GM18907 (cell line): ENCODE data around the gene UBE2R2.
"Not testable (repeated sequence)": the region's sequence is repeated elsewhere in the genome, so short reads cannot be mapped to it uniquely, and the experiment has no call there.

Source experiments
- ATAC-seq: cut with Tn5 transposase; IDR thresholded peaks from one replicate; pipeline ENCODE4 v1.9.1; 2021; ENCODE audit warnings: mild to moderate bottlenecking, moderate library complexity; ENCODE audit not compliant: unreplicated experiment

The UBE2R2 gene

GRCh38 chr9:33798545-33798944 lies 18.4 kb upstream of the UBE2R2 start:
- no peak for ATAC-seq

- ATAC-seq: no peak
Measured at GRCh38 chr9:33799928-33800704, 16.8 kb upstream of the UBE2R2 start.

GRCh38 chr9:33800886-33801285 lies 16.1 kb upstream of the UBE2R2 start:
- no peak for ATAC-seq

- ATAC-seq: not testable (repeated sequence)
Measured at GRCh38 chr9:33801943-33802500, 14.9 kb upstream of the UBE2R2 start.

GRCh38 chr9:33804196-33804595 lies 12.8 kb upstream of the UBE2R2 start:
- not testable (repeated sequence) for ATAC-seq

- not testable (repeated sequence) for ATAC-seq
Measured at GRCh38 chr9:33807156-33807555, 9.8 kb upstream of the UBE2R2 start.

- peak; percentile 48 for ATAC-seq
Measured at GRCh38 chr9:33808979-33809322, 8.0 kb upstream of the UBE2R2 start.

GRCh38 chr9:33809506-33809905 lies 7.5 kb upstream of the UBE2R2 start:
- ATAC-seq: no peak

- ATAC-seq: no peak
Measured at GRCh38 chr9:33813712-33814641, 3.0 kb upstream of the UBE2R2 start.

- ATAC-seq: no peak
Measured at GRCh38 chr9:33815781-33816180, 1.2 kb upstream of the UBE2R2 start.

- peak; percentile 25 for ATAC-seq
Measured at GRCh38 chr9:33817327-33818166, 587 bp downstream of the UBE2R2 start.

- ATAC-seq: no peak
Measured at GRCh38 chr9:33818167-33818846, 1.3 kb downstream of the UBE2R2 start.

- ATAC-seq: no peak
Measured at GRCh38 chr9:33818847-33819500, 2.0 kb downstream of the UBE2R2 start.

- no peak for ATAC-seq
Measured at GRCh38 chr9:33820231-33820745, 3.3 kb downstream of the UBE2R2 start.

- ATAC-seq: no peak
Measured at GRCh38 chr9:33823801-33824200, 6.8 kb downstream of the UBE2R2 start.

- not testable (repeated sequence) for ATAC-seq
Measured at GRCh38 chr9:33827285-33827684, 10.3 kb downstream of the UBE2R2 start.

GRCh38 chr9:33829641-33830230 lies 12.8 kb downstream of the UBE2R2 start:
- ATAC-seq: not testable (repeated sequence)

- no peak for ATAC-seq
Measured at GRCh38 chr9:33835625-33836260, 18.8 kb downstream of the UBE2R2 start.
